ENCODE data around the gene MYH4.

DNA sequence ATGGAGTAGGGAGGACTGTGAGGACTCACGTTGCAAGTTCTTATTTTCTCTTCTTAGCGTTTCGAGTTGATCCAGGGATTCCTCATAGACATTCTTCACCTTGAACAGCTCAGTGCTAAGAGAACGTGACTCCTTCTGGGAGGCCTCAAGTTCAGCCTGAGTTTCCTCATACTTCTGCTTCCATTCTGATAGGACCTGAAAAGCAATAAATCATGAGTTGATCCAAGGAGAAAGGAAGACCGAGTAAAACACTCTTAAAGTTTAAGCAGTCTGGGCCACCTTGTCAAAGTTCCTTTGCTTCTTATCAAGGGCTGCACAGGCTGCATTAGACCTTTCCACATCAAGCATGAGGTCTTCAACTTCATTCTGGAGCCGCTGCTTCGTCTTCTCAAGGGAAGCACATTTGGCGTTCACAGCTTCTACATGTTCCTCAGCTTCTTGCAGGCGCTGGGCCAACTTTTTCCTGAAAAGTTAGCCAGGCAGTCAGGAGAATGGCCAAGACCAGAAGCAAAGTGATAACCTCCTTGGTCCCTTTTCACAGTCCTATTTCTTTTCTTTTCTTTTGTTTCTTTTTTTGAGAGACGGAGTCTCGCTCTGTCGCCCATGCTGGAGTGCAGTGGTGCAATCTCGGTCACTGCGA, 72.7 kb downstream of the MYH4 start:
- TF ChIP-seq SUZ12 (IDR thresholded peaks at IDR 0.05; ENCODE audit: extremely low read depth, insufficient read depth, insufficient read length) (no peak), YY1 (IDR thresholded peaks at IDR 0.05; ENCODE audit: insufficient read depth, insufficient read length) (no peak), ZNF274 (IDR thresholded peaks at IDR 0.05; ENCODE audit: low read depth, low read length) (no peak)

Measured in NT2/D1 (cell line).